ENCODE measurements around the gene COX19. TPM values are rescaled to one million over a fixed set of nuclear protein-coding genes. Genes with fewer than 3 reads are reported as not detected.

Gene COX19
- total and polyA plus RNA-seq, 2 of the 13 experiments (the other 11 are each of a cell fraction or from before 2014, with no cell fraction given) = 11.5 to 21.7 TPM

DNA sequence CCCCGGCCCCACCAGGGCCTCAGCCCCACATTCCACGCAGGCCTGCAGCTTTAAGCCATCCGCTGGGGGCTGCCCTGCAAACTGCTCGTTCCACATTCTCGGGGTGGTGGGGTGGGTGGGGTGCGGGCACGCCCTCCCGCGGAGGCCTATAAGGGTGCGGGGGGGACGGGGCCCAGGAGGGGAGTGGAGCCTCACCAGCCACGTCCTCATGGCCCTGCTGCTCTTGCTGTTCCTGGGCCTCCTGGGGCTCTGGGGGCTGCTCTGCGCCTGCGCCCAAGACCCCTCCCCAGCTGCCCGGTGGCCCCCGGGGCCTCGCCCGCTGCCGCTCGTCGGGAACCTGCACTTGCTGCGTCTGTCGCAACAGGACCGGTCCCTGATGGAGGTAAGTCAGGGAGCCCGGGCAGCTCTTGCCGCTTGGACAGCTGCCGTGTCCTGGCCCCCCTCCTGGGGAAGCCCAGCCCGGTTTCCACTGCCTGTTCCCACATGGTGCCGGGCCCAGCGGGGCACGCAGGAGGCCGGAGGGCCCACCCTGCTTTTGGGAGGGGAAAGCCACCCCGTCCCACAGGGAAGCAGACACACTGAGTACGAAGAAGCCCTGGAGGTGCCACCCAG, 7.8 kb upstream of the COX19 start, which contains the start of gene CYP2W1 (continued):
- TF ChIP-seq ZFP82 (CRISPR knock-in tag; IDR thresholded peaks at IDR 0.05; ENCODE audit: borderline replicate concordance) (no peak; the same call in 1 of the 2 replicates), NONO (IDR thresholded peaks at IDR 0.05) (no peak), NONO (CRISPR knock-in tag; conservative IDR thresholded peaks at IDR 0.05) (peak; percentile 87), ZNF205 (CRISPR knock-in tag; IDR thresholded peaks at IDR 0.05) (peak; percentile 66; the same call in 1 of the 2 replicates), POLR2A (IDR thresholded peaks at IDR 0.05; ENCODE audit: insufficient read depth in 1 of 2, low read depth in 2 of 2, low read length in 2 of 2) (peak in 1 of 2 experiments; percentile 70; a peak in 2 of 4 replicates), EHMT2 (IDR thresholded peaks at IDR 0.05; ENCODE audit: borderline replicate concordance, low read depth, low read length) (no peak), HOXA9 (CRISPR knock-in tag; IDR thresholded peaks at IDR 0.05; ENCODE audit: borderline replicate concordance) (0 out of 2 replicates have a peak, but pooled peaks have one; percentile 29), BRCA1 (CRISPR knock-in tag; IDR thresholded peaks at IDR 0.05) (no peak), TCF12 (IDR thresholded peaks at IDR 0.05) (no peak), TCF12 (CRISPR knock-in tag; IDR thresholded peaks at IDR 0.05) (peak; percentile 39; the same call in 1 of the 2 replicates), ZIK1 (CRISPR knock-in tag; IDR thresholded peaks at IDR 0.05; ENCODE audit: borderline replicate concordance, low read depth) (peak; percentile 18), KLF13 (CRISPR knock-in tag; IDR thresholded peaks at IDR 0.05) (peak; percentile 43; the same call in 1 of the 2 replicates), ARNT (IDR thresholded peaks at IDR 0.05) (no peak), SMC3 (IDR thresholded peaks at IDR 0.05; ENCODE audit: low read length) (no peak)
- TF ChIP-seq, protein P1, sequence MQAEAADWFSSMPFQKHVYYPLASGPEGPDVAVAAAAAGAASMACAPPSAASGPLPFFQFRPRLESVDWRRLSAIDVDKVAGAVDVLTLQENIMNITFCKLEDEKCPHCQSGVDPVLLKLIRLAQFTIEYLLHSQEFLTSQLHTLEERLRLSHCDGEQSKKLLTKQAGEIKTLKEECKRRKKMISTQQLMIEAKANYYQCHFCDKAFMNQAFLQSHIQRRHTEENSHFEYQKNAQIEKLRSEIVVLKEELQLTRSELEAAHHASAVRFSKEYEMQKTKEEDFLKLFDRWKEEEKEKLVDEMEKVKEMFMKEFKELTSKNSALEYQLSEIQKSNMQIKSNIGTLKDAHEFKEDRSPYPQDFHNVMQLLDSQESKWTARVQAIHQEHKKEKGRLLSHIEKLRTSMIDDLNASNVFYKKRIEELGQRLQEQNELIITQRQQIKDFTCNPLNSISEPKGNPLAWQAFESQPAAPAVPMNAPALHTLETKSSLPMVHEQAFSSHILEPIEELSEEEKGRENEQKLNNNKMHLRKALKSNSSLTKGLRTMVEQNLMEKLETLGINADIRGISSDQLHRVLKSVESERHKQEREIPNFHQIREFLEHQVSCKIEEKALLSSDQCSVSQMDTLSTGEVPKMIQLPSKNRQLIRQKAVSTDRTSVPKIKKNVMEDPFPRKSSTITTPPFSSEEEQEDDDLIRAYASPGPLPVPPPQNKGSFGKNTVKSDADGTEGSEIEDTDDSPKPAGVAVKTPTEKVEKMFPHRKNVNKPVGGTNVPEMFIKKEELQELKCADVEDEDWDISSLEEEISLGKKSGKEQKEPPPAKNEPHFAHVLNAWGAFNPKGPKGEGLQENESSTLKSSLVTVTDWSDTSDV (CRISPR knock-in tag; IDR thresholded peaks at IDR 0.05) = no peak
- TF ChIP-seq, protein P2, sequence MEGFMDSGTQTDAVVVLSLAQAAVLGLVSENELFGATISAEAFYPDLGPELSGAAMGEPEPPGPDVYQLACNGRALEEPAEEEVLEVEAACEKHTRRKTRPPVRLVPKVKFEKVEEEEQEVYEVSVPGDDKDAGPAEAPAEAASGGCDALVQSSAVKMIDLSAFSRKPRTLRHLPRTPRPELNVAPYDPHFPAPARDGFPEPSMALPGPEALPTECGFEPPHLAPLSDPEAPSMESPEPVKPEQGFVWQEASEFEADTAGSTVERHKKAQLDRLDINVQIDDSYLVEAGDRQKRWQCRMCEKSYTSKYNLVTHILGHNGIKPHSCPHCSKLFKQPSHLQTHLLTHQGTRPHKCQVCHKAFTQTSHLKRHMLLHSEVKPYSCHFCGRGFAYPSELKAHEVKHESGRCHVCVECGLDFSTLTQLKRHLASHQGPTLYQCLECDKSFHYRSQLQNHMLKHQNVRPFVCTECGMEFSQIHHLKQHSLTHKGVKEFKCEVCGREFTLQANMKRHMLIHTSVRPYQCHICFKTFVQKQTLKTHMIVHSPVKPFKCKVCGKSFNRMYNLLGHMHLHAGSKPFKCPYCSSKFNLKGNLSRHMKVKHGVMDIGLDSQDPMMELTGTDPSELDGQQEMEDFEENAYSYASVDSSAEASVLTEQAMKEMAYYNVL (CRISPR knock-in tag; IDR thresholded peaks at IDR 0.05; ENCODE audit: borderline replicate concordance) = 0 out of 2 replicates have a peak, but pooled peaks have one; percentile 22
- TF ChIP-seq, protein P3, sequence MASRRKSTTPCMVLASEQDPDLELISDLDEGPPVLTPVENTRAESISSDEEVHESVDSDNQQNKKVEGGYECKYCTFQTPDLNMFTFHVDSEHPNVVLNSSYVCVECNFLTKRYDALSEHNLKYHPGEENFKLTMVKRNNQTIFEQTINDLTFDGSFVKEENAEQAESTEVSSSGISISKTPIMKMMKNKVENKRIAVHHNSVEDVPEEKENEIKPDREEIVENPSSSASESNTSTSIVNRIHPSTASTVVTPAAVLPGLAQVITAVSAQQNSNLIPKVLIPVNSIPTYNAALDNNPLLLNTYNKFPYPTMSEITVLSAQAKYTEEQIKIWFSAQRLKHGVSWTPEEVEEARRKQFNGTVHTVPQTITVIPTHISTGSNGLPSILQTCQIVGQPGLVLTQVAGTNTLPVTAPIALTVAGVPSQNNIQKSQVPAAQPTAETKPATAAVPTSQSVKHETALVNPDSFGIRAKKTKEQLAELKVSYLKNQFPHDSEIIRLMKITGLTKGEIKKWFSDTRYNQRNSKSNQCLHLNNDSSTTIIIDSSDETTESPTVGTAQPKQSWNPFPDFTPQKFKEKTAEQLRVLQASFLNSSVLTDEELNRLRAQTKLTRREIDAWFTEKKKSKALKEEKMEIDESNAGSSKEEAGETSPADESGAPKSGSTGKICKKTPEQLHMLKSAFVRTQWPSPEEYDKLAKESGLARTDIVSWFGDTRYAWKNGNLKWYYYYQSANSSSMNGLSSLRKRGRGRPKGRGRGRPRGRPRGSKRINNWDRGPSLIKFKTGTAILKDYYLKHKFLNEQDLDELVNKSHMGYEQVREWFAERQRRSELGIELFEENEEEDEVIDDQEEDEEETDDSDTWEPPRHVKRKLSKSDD (CRISPR knock-in tag; IDR thresholded peaks at IDR 0.05; ENCODE audit: low read depth) = 0 out of 2 replicates have a peak, but pooled peaks have one; percentile 67
- TF ChIP-seq, protein P4, sequence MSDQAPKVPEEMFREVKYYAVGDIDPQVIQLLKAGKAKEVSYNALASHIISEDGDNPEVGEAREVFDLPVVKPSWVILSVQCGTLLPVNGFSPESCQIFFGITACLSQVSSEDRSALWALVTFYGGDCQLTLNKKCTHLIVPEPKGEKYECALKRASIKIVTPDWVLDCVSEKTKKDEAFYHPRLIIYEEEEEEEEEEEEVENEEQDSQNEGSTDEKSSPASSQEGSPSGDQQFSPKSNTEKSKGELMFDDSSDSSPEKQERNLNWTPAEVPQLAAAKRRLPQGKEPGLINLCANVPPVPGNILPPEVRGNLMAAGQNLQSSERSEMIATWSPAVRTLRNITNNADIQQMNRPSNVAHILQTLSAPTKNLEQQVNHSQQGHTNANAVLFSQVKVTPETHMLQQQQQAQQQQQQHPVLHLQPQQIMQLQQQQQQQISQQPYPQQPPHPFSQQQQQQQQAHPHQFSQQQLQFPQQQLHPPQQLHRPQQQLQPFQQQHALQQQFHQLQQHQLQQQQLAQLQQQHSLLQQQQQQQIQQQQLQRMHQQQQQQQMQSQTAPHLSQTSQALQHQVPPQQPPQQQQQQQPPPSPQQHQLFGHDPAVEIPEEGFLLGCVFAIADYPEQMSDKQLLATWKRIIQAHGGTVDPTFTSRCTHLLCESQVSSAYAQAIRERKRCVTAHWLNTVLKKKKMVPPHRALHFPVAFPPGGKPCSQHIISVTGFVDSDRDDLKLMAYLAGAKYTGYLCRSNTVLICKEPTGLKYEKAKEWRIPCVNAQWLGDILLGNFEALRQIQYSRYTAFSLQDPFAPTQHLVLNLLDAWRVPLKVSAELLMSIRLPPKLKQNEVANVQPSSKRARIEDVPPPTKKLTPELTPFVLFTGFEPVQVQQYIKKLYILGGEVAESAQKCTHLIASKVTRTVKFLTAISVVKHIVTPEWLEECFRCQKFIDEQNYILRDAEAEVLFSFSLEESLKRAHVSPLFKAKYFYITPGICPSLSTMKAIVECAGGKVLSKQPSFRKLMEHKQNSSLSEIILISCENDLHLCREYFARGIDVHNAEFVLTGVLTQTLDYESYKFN (CRISPR knock-in tag; conservative IDR thresholded peaks at IDR 0.05) = peak; percentile 25
